K562 (cell line): ENCODE results near the gene SEC14L1.

Experiments used
- ARID1B ChIP-seq: fragments of 450-650 bp; IDR thresholded peaks from 2 replicates; pipeline ENCODE4 v1.6.1; 2016; ENCODE audit warnings: antibody characterized with exemption, mild to moderate bottlenecking, inconsistent platforms
- CBX3 ChIP-seq, 2 experiments: IDR thresholded peaks; 1 replicate in 1 of 2; 2 replicates in 1 of 2; pipeline ENCODE4 v1.6.1; 2012; ENCODE audit warnings: inconsistent platforms in 2 of 2, low read length in 2 of 2, borderline replicate concordance in 1 of 2, control low read depth in 1 of 2
- CREB1 ChIP-seq, 2 experiments: sonication (generic) in 1 of 2; formaldehyde crosslinking in 1 of 2; IDR thresholded peaks; 2 replicates each; pipeline versions ENCODE4 v1.6.1 to v1.8.0; 2012 to 2022; ENCODE audit warnings: inconsistent platforms in 1 of 2, mild to moderate bottlenecking in 1 of 2, missing genetic modification reagents in 1 of 2, moderate library complexity in 1 of 2
- CTCF ChIP-seq, 3 experiments: IDR thresholded peaks in 2 of 3; conservative IDR thresholded peaks in 1 of 3; 2 replicates each; pipeline ENCODE4 v1.5.1; 2011 to 2012; ENCODE audit warnings: low read length in 3 of 3, mild to moderate bottlenecking in 3 of 3, control low read depth in 2 of 3, improper control_type of control experiment in 1 of 3, inconsistent platforms in 1 of 3, low read depth in 1 of 3, mixed read lengths in 1 of 3, moderate library complexity in 1 of 3; ENCODE audit not compliant: insufficient read depth in 2 of 3
- NFIC ChIP-seq: fragments of 450-650 bp; IDR thresholded peaks from 2 replicates; pipeline ENCODE4 v1.6.1; 2017; ENCODE audit warnings: mild to moderate bottlenecking, inconsistent platforms
- SRF ChIP-seq, 2 experiments: fragments of 250-450, 450-650 bp in 1 of 2; sonication (Bioruptor Pico) in 1 of 2; sonication (generic) in 1 of 2; formaldehyde crosslinking; IDR thresholded peaks; 2 replicates each; pipeline versions ENCODE4 v1.5.0 to v1.5.1; 2020 to 2022; ENCODE audit warnings: mild to moderate bottlenecking in 1 of 2, missing genetic modification reagents in 1 of 2

- TF ChIP-seq CREB1 (IDR thresholded peaks at IDR 0.05): no peak
- TF ChIP-seq CREB1 (CRISPR knock-in tag; IDR thresholded peaks at IDR 0.05): no peak
- no peak for TF ChIP-seq CTCF (IDR thresholded peaks at IDR 0.05 in 2 of 3, conservative IDR thresholded peaks at IDR 0.05 in 1 of 3; ENCODE audit: insufficient read depth in 2 of 3, low read depth in 1 of 3, low read length in 3 of 3)
- no peak for TF ChIP-seq NFIC
- no peak for TF ChIP-seq ARID1B
- no peak for TF ChIP-seq CBX3 (IDR thresholded peaks at IDR 0.05; ENCODE audit: borderline replicate concordance in 1 of 2, low read length in 2 of 2)
- no peak for TF ChIP-seq SRF (CRISPR knock-in tag; IDR thresholded peaks at IDR 0.05)
Measured at GRCh38 chr17:77235370-77235941, 94.7 kb downstream of the SEC14L1 start.
